HEK293T (cell line): ENCODE data around the gene CPTP.

Experiments used
- ARNT ChIP-seq: fragments of 450-650 bp; IDR thresholded peaks from 2 replicates; pipeline ENCODE4 v1.6.1; 2017; ENCODE audit warnings: mild to moderate bottlenecking
- FOXM1 ChIP-seq: fragments of 450-650 bp; IDR thresholded peaks from 2 replicates; pipeline ENCODE4 v1.6.1; 2017; ENCODE audit warnings: mild to moderate bottlenecking, borderline replicate concordance

DNA sequence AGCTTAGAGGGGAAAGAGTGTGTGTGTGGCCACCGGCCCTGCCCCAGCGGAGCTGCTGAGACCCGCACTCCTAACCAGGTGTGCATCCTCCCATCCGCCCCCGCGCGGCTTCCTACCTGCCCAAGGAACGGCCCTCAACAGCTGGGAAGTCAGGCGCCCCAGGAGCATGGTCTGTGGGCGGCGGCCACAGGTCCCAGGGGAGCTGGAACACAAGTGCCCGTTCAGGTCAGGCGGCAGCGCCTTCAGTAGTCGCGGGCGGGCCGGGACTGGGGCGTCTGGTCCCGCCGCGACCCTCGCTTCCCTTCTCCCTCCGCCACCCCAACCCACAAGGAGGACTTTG, 50.0 kb downstream of the CPTP start:
- TF ChIP-seq ARNT (no peak), FOXM1 (no peak)
